ENCODE data around the gene NTNG1. TPM values are rescaled to one million over a fixed set of nuclear protein-coding genes. Genes with fewer than 3 reads are reported as not detected.

The NTNG1 gene
- total RNA-seq, 1 donor from 2014 or later, result not detected

DNA sequence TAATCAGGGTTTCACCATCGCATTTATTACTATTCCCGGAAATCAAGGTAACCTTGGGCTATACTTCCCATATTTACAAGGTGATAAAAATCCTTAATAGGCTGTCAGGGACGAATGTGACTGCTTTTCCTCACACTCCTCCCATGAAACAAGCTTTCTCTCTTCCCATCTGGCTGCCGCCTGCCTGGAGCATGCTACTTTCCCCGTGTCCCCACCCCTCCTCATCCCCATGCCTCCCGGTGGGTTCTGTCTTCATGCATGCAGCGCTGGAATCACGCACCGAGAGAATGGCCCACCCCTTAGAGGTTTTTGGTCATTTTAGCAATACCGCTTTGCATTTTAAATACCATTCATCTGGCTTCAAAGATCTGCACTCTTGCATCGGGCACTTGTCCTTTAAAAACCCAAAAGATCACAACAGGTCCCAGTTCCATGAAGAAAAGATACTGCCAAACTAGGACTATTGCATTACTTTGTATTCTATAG lies 339.1 kb downstream of the NTNG1 start:
- peaks cover 52% of the 10 kb centered on the region for H3K27me3 Mint-ChIP-seq (ENCODE audit: low read depth)
- peaks cover 7% of the 10 kb centered on the region for H3K4me1 Mint-ChIP-seq (ENCODE audit: low read depth)
- no peak overlapping the region for H3K4me3 Mint-ChIP-seq (ENCODE audit: low read depth)

DNA sequence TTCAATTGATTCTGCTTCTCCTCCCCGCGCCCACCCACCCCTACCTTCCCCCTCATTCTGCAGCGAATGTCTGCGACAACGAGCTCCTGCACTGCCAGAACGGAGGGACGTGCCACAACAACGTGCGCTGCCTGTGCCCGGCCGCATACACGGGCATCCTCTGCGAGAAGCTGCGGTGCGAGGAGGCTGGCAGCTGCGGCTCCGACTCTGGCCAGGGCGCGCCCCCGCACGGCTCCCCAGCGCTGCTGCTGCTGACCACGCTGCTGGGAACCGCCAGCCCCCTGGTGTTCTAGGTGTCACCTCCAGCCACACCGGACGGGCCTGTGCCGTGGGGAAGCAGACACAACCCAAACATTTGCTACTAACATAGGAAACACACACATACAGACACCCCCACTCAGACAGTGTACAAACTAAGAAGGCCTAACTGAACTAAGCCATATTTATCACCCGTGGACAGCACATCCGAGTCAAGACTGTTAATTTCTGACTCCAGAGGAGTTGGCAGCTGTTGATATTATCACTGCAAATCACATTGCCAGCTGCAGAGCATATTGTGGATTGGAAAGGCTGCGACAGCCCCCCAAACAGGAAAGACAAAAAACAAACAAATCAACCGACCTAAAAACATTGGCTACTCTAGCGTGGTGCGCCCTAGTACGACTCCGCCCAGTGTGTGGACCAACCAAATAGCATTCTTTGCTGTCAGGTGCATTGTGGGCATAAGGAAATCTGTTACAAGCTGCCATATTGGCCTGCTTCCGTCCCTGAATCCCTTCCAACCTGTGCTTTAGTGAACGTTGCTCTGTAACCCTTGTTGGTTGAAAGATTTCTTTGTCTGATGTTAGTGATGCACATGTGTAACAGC lies 339.9 kb downstream of the NTNG1 start:
- DNase-seq (ENCODE audit: low spot score), result no peak
- H3K36me3 Mint-ChIP-seq (ENCODE audit: low read depth), result no peaks in the 10 kb centered on the region
- no peak overlapping the region for H3K4me3 Mint-ChIP-seq (ENCODE audit: low read depth)
- intact Hi-C loops (cut with micrococcal nuclease), result no loop called here
- peaks cover 52% of the 10 kb centered on the region for H3K27me3 Mint-ChIP-seq (ENCODE audit: low read depth)
- H3K9me3 Mint-ChIP-seq, result no peaks in the 10 kb centered on the region
- H3K27ac Mint-ChIP-seq, result no peak overlapping the region
- no peaks in the 10 kb centered on the region for H3K4me1 Mint-ChIP-seq (ENCODE audit: low read depth)

More for the DNA sequence above, 339.1 kb downstream of the NTNG1 start:
- H3K27ac Mint-ChIP-seq, result no peak overlapping the region
- no peaks in the 10 kb centered on the region for H3K9me3 Mint-ChIP-seq
- intact Hi-C loops (cut with micrococcal nuclease), result loop anchor here (5.0 to 10.0 kb wide), 3 partner anchors 115 to 455 kb away; partner anchors contain the start of gene PRMT6
- H3K36me3 Mint-ChIP-seq (ENCODE audit: low read depth), result no peaks in the 10 kb centered on the region
- no peak for DNase-seq (ENCODE audit: low spot score)

DNA sequence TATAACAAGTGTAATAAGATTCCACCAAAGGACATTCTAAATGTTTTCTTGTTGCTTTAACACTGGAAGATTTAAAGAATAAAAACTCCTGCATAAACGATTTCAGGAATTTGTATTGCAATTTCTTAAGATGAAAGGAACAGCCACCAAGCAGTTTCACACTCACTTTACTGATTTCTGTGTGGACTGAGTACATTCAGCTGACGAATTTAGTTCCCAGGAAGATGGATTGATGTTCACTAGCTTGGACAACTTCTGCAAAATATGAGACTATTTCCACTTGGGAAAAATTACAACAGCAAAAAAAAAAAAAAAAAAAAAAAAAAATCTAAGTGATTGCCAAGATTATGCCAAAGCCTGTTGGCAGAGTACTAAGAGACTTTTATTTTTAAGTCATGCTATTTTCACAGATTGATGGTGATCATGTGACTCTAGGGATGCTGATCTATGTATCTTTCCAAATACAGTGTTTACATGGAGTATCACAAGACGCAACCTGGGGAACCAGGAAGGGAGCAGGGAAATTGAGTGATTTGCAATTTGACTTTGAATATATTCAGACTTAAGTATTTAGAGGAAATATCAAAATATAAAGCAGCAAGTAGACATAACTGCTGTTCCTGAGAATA lies 341.0 kb downstream of the NTNG1 start:
- H3K9me3 Mint-ChIP-seq, result no peaks in the 10 kb centered on the region
- no peak for DNase-seq (ENCODE audit: low spot score)
- no peak overlapping the region for H3K4me3 Mint-ChIP-seq (ENCODE audit: low read depth)
- peaks cover 45% of the 10 kb centered on the region for H3K27me3 Mint-ChIP-seq (ENCODE audit: low read depth)
- no peak overlapping the region for H3K27ac Mint-ChIP-seq
- H3K4me1 Mint-ChIP-seq (ENCODE audit: low read depth), result no peaks in the 10 kb centered on the region
- no peaks in the 10 kb centered on the region for H3K36me3 Mint-ChIP-seq (ENCODE audit: low read depth)
- intact Hi-C loops (cut with micrococcal nuclease), result no loop called here

DNA sequence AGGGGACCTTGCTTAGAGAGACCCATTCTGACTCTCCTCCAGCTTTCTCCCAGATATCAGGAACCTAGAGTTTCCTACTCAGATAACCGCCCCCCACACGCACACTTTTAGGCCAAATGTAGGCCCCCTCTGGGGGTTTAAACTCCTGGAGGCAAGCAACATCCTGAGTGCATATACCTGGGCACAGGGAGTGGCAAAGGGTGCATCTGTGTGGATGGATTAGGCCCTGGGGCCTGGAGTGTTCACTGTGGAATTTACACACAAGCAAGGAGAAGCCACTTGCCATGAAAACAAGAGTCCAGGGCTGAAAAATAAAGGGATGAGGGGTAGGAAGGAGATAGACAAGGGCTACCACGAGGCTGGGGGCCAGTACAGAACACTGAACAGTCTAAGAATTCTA lies 343.1 kb downstream of the NTNG1 start:
- Mint-ChIP-seq H3K4me3 (ENCODE audit: low read depth) (no peak overlapping the region), H3K36me3 (ENCODE audit: low read depth) (no peaks in the 10 kb centered on the region), H3K9me3 (no peaks in the 10 kb centered on the region), H3K4me1 (ENCODE audit: low read depth) (no peaks in the 10 kb centered on the region), H3K27me3 (ENCODE audit: low read depth) (peaks cover 42% of the 10 kb centered on the region), H3K27ac (no peak overlapping the region)
- intact Hi-C loops (cut with micrococcal nuclease), result no loop called here
- DNase-seq (ENCODE audit: low spot score), result no peak

DNA sequence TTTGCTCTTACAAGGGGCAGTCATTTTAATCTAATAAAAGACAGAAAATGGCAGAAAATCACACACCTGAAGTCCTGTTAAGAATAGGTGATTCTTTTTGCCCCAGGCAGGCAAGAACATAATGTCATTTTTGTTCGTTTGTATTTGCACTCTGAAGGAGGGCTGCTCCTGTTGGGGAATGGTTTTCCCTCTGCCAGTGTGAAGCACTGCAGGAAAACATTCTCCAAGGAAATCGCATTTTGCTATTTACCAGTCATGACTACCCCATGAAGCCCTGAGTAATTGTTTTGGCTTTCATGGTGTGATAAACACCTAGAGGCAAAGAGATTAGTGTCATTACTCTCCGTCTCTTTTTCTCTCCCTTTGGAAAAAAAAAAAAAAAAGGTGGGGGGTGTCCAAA lies 345.5 kb downstream of the NTNG1 start:
- Mint-ChIP-seq H3K4me3 (ENCODE audit: low read depth) (no peak overlapping the region), H3K4me1 (ENCODE audit: low read depth) (no peaks in the 10 kb centered on the region), H3K36me3 (ENCODE audit: low read depth) (no peaks in the 10 kb centered on the region), H3K27me3 (ENCODE audit: low read depth) (peaks cover 29% of the 10 kb centered on the region), H3K27ac (no peak overlapping the region), H3K9me3 (no peaks in the 10 kb centered on the region)
- DNase-seq (ENCODE audit: low spot score), result no peak
- intact Hi-C loops (cut with micrococcal nuclease), result no loop called here

DNA sequence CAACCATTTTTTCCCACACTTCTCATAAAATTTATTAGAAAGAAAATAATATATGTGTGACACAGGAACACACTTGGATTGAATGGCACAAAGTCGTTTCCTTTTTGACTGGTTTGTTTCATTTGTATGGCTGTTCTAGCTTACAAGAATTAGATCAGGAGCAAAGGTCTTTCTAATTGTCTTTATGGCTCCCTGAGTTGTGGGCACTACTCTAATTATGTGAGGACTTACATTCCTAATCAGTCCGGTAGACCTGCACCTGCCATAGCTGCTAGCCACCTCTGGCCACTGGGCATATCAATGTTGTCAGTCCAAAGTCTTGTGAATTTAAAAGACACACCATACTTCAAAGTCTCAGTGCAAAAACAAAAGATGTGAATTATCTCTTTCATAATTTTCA lies 346.7 kb downstream of the NTNG1 start:
- no peaks in the 10 kb centered on the region for H3K9me3 Mint-ChIP-seq
- H3K4me3 Mint-ChIP-seq (ENCODE audit: low read depth), result no peak overlapping the region
- H3K36me3 Mint-ChIP-seq (ENCODE audit: low read depth), result no peaks in the 10 kb centered on the region
- H3K27me3 Mint-ChIP-seq (ENCODE audit: low read depth), result peaks cover 20% of the 10 kb centered on the region
- H3K4me1 Mint-ChIP-seq (ENCODE audit: low read depth), result no peaks in the 10 kb centered on the region
- no peak for DNase-seq (ENCODE audit: low spot score)
- H3K27ac Mint-ChIP-seq, result no peak overlapping the region
- intact Hi-C loops (cut with micrococcal nuclease), result no loop called here

DNA sequence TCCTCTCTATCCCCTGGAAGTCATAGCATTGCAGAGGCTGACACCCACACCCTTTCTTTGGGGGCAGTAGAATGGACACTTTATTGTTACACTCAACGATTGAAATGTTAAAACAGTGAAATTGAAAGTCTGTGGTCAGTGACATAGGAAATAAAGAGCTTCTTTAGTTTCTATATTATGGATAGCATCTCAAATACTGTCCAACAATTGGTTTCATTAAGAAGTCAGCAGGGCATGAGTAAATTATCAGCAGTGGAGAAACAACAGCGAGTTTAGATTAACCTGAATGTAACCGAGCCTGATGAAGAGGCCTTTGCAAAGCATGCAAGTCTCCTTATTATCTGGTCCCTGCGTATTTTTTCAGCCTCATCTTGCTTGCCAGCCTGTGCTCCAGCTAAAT lies 350.7 kb downstream of the NTNG1 start:
- DNase-seq (ENCODE audit: low spot score), result no peak
- Mint-ChIP-seq H3K27ac (no peak overlapping the region), H3K27me3 (ENCODE audit: low read depth) (peaks cover 22% of the 10 kb centered on the region), H3K9me3 (no peaks in the 10 kb centered on the region), H3K4me1 (ENCODE audit: low read depth) (no peaks in the 10 kb centered on the region), H3K36me3 (ENCODE audit: low read depth) (no peaks in the 10 kb centered on the region), H3K4me3 (ENCODE audit: low read depth) (no peak overlapping the region)
- intact Hi-C loops (cut with micrococcal nuclease), result no loop called here

DNA sequence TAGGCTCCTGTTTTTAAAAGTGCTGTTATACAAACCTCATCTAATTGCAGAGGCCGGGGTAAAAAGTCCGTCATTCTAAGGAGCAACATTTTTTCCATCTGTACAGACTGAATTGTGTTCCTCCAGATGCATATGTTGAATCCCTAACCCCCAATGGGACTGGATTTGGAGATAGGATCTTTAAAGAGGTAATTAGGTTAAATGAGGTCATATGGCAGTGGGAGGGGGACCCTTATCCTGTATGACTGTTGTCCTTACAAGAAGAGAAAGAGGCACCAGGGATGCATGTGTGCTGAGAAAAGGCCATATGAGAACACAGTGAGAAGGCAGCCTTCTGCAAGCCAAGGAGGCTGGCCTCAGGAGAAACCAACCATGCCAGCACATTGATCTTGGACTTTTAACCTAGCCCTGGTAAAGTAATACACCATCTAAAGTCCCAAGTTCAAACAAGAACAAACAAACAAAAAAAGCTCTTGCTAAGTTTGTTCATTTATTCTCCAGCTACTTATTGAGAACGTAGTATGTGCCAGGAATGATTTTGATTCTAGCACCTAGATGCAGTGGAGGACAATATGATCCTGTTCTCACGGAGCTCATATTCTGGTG lies 352.4 kb downstream of the NTNG1 start:
- Mint-ChIP-seq H3K4me1 (ENCODE audit: low read depth) (no peaks in the 10 kb centered on the region), H3K36me3 (ENCODE audit: low read depth) (no peaks in the 10 kb centered on the region), H3K4me3 (ENCODE audit: low read depth) (no peak overlapping the region), H3K9me3 (no peaks in the 10 kb centered on the region), H3K27ac (no peak overlapping the region), H3K27me3 (ENCODE audit: low read depth) (peaks cover 22% of the 10 kb centered on the region)
- no peak for DNase-seq (ENCODE audit: low spot score)
- intact Hi-C loops (cut with micrococcal nuclease), result no loop called here

DNA sequence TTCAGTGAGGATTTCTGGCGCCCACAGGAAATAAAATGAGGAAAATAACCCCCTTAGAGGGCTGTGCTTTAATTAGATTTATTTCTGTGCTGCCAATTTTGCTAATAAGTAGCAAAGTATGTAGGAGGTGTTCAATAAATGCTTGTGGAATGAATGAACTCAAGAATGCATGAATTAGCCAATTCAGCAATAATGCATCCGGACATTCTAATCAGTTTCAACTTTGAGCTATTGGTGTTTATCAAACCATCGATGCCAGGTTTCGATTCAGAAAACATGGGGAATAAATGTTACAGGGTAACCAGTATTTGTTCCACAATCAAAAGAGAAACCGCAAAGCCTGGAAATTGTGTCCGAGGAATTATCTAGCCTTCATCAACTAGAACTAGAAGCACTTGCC lies 353.2 kb downstream of the NTNG1 start:
- DNase-seq (ENCODE audit: low spot score), result no peak
- H3K27me3 Mint-ChIP-seq (ENCODE audit: low read depth), result peaks cover 19% of the 10 kb centered on the region
- H3K9me3 Mint-ChIP-seq, result no peaks in the 10 kb centered on the region
- no peak overlapping the region for H3K27ac Mint-ChIP-seq
- H3K4me1 Mint-ChIP-seq (ENCODE audit: low read depth), result no peaks in the 10 kb centered on the region
- intact Hi-C loops (cut with micrococcal nuclease), result no loop called here
- H3K4me3 Mint-ChIP-seq (ENCODE audit: low read depth), result no peak overlapping the region
- H3K36me3 Mint-ChIP-seq (ENCODE audit: low read depth), result no peaks in the 10 kb centered on the region

DNA sequence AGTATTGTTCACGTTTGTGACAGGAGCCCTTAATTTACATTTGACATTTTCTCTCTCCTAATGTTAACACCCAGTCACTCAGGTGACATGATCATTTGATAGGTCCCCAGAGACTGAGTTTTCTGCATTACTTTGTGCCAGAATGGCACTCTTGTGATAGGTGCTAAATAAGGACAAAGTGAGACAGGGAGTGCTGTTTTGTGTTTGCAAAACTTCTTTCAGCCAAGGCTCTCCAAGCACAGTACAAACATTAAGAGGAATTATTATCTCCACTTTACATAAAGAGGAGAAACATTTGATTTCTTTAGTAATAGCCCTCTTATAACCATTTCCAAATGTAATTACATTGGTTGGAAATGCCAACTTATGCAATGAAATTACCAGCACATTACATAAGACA lies 355.2 kb downstream of the NTNG1 start:
- no peak overlapping the region for H3K27ac Mint-ChIP-seq
- H3K9me3 Mint-ChIP-seq, result no peaks in the 10 kb centered on the region
- peaks cover 14% of the 10 kb centered on the region for H3K27me3 Mint-ChIP-seq (ENCODE audit: low read depth)
- H3K36me3 Mint-ChIP-seq (ENCODE audit: low read depth), result no peaks in the 10 kb centered on the region
- H3K4me1 Mint-ChIP-seq (ENCODE audit: low read depth), result no peaks in the 10 kb centered on the region
- DNase-seq (ENCODE audit: low spot score), result no peak
- no peak overlapping the region for H3K4me3 Mint-ChIP-seq (ENCODE audit: low read depth)
- intact Hi-C loops (cut with micrococcal nuclease), result no loop called here

DNA sequence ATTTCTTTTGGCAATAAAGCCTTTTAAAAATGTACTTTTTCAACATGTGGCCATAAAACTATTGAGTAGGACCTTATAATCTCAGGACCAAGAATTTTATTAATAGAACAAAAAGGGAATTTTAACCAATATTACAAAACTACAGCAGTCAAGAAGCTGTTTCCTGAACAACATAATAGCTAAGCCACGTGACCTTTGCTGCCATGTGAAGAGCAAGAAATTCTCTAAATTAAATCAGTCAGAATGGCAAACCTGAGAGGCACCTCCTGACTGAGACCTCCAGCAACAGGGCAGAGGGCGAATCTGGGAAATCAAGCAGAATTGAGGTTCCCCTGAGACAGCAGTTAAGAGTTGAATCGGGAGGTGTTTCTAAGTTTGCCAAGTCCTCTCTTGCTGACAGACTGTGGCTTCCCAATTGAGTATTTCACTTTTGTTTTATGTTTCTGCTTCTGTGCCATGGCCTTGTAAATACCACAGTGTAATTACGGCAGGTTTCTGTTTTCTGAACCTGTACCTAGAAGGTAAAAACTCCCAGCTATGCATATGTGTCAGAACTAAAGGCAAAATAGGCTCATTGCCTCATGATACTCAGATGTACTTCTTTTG lies 358.4 kb downstream of the NTNG1 start:
- H3K36me3 Mint-ChIP-seq (ENCODE audit: low read depth), result no peaks in the 10 kb centered on the region

DNA sequence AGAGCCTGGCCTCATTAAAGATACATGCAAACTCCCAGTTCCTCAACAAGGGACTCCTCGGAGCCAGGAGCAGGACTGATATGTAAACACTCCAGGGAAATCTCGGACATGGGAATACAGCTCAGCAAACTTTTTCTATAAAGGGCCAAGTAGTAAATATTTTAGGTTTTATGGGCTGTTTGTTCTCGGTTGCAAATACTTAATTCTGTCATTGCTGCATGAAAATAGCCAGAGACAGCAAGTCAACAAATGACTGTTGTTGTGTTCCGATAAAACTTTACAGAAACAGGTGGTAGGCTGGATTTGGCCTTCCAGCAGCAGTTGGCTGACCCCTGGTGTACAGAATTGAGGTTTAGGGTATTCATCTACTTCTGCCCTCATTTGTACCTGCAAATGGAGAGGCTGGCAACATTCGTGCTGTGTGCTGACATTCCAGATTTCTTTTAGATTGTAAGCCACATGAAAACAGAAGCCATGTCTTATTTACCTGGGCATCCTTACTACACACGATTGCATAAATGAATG lies 360.3 kb downstream of the NTNG1 start:
- intact Hi-C loops (cut with micrococcal nuclease), result no loop called here

More for the DNA sequence above, 358.4 kb downstream of the NTNG1 start:
- no peak overlapping the region for H3K27ac Mint-ChIP-seq
- H3K4me1 Mint-ChIP-seq (ENCODE audit: low read depth), result no peaks in the 10 kb centered on the region
- no peaks in the 10 kb centered on the region for H3K9me3 Mint-ChIP-seq
- peaks cover 13% of the 10 kb centered on the region for H3K27me3 Mint-ChIP-seq (ENCODE audit: low read depth)
- no peak overlapping the region for H3K4me3 Mint-ChIP-seq (ENCODE audit: low read depth)
- intact Hi-C loops (cut with micrococcal nuclease), result no loop called here
- no peak for DNase-seq (ENCODE audit: low spot score)

More for the DNA sequence above, 360.3 kb downstream of the NTNG1 start:
- no peaks in the 10 kb centered on the region for H3K9me3 Mint-ChIP-seq
- no peak overlapping the region for H3K27ac Mint-ChIP-seq
- H3K36me3 Mint-ChIP-seq (ENCODE audit: low read depth), result no peaks in the 10 kb centered on the region
- no peak for DNase-seq (ENCODE audit: low spot score)
- H3K27me3 Mint-ChIP-seq (ENCODE audit: low read depth), result peaks cover 4% of the 10 kb centered on the region
- no peak overlapping the region for H3K4me3 Mint-ChIP-seq (ENCODE audit: low read depth)
- H3K4me1 Mint-ChIP-seq (ENCODE audit: low read depth), result no peaks in the 10 kb centered on the region
